GM20000 (cell line): ENCODE results near the gene SHISAL1.

ENCODE experiments used
- DNase-seq: peaks from one replicate; pipeline ENCODE4 v3.0.0; 2012; ENCODE audit warnings: low spot score
- TF ChIP-seq, protein P1 (sequence below): IDR thresholded peaks from 2 replicates; pipeline ENCODE4 v1.5.1; 2012; ENCODE audit warnings: mild to moderate bottlenecking, control low read depth; ENCODE audit errors: extremely low read depth, missing control alignments

The SHISAL1 gene

DNA sequence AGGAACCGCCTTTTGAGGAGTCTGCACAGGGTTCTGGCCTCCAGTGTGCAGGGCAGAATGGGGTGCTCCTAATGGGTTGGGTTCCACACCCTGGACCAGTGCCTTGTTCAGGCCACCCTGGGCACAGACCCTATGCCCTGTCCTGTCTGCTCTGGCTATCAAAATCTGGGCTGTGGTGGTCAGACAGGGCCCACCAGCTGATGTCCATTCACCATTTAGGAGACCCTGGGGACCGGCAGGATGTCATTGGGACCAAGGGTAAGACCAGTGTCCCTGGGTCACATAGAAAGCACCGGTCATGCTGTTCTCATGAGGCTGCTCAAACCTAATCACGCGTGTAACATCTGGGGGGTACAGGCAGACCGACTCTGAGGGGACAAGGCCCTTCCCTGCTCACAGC, 94.7 kb downstream of the SHISAL1 start:
- DNase-seq = peak; percentile 9

GRCh38 chr22:44217346-44217745, 95.4 kb downstream of the SHISAL1 start:
- TF ChIP-seq, protein P1, sequence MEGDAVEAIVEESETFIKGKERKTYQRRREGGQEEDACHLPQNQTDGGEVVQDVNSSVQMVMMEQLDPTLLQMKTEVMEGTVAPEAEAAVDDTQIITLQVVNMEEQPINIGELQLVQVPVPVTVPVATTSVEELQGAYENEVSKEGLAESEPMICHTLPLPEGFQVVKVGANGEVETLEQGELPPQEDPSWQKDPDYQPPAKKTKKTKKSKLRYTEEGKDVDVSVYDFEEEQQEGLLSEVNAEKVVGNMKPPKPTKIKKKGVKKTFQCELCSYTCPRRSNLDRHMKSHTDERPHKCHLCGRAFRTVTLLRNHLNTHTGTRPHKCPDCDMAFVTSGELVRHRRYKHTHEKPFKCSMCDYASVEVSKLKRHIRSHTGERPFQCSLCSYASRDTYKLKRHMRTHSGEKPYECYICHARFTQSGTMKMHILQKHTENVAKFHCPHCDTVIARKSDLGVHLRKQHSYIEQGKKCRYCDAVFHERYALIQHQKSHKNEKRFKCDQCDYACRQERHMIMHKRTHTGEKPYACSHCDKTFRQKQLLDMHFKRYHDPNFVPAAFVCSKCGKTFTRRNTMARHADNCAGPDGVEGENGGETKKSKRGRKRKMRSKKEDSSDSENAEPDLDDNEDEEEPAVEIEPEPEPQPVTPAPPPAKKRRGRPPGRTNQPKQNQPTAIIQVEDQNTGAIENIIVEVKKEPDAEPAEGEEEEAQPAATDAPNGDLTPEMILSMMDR = no peak
- peak; percentile 1 for DNase-seq

More for the DNA sequence above, 94.7 kb downstream of the SHISAL1 start:
- TF ChIP-seq, protein P1 = no peak

DNA sequence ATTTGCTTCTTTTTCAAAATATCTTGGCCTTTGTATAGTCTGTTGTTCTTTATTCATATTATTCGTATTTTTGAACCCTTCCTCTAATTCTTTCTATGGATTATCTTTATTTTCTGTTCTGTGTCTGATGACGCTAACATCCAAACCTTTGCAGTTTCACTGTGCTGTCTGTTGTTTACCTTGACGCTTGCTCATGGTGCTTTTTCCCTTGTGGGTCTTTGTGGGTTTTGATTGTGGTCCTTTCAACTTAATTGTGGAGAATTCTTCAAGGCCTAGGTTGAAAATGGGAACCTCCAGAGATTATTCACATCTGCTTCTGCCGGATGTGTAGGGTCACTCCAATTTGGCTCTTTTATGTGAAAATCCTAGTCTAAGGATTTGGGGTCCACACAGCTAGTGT, 97.5 kb downstream of the SHISAL1 start:
- TF ChIP-seq, protein P1 = no peak
- peak; percentile 2 for DNase-seq

- peak; percentile 7 for DNase-seq
- TF ChIP-seq, protein P1 = no peak
These were observed 98.0 kb downstream of the SHISAL1 start for GRCh38 chr22:44214764-44215163.

GRCh38 chr22:44214187-44214586, 98.6 kb downstream of the SHISAL1 start:
- peak; percentile 4 for DNase-seq
- TF ChIP-seq, protein P1 = no peak

DNA sequence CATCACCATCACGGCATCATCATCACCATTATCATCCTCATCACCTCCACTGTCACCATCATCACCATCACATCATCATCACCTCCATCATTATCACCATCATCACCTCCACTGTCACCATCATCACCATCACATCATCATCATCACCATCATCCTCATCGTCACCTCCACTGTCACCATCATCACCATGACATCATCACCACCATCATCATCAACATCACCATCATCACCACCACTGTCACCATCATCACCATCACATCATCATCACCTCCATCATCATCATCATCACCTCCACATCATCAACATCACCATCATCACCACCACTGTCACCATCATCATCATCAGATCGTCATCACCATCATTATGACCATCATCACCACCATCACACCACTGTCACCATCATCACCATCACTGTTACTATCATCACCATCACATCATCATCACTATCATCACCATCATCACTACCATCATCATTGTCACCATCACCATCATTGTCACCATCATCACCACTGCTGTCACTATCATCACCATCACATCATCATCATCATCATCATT, 99.2 kb downstream of the SHISAL1 start:
- DNase-seq = no peak
- TF ChIP-seq, protein P1 = no peak

DNA sequence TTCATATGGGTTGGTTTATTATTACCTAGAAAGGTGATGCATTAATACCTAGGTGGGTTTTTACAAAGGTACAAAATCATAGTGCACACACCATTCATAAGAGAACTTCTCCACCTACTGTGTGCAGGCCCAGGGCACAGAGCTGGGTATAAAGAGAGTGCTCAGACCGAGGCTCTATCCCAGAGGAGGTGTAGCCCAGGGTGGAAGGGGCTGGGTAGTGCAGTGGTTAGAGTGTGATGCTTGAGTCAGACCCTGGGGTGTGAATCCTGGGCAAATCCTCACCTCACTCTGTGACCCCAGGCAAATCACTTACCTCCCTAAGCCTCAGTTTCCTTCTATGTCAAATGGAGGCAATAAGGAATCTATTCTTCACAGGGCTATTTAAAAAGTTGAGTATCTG, 99.8 kb downstream of the SHISAL1 start:
- TF ChIP-seq, protein P1 = no peak
- DNase-seq = no peak
